HG02840 (cell line): ENCODE data around the gene TLR2.

ENCODE experiments used
- ATAC-seq: cut with Tn5 transposase; IDR thresholded peaks from one replicate; pipeline ENCODE4 v1.9.1; 2021; ENCODE audit warnings: mild to moderate bottlenecking, moderate library complexity, moderate number of reproducible peaks; ENCODE audit not compliant: unreplicated experiment, low FRiP score

The TLR2 gene

GRCh38 chr4:153728660-153729059 lies 44.6 kb downstream of the TLR2 start:
- no peak for ATAC-seq

GRCh38 chr4:153729895-153730294 lies 45.8 kb downstream of the TLR2 start:
- no peak for ATAC-seq

GRCh38 chr4:153731239-153731638 lies 47.2 kb downstream of the TLR2 start:
- ATAC-seq, result no peak

GRCh38 chr4:153733751-153734448 lies 49.8 kb downstream of the TLR2 start:
- no peak for ATAC-seq

- no peak for ATAC-seq
These were observed 51.9 kb downstream of the TLR2 start for GRCh38 chr4:153735906-153736461.

GRCh38 chr4:153741541-153741940 lies 57.5 kb downstream of the TLR2 start:
- no peak for ATAC-seq

- no peak for ATAC-seq
These were observed 61.6 kb downstream of the TLR2 start for GRCh38 chr4:153745651-153746050.

GRCh38 chr4:153747406-153747955 lies 63.4 kb downstream of the TLR2 start:
- ATAC-seq, result no peak

GRCh38 chr4:153748378-153748777 lies 64.3 kb downstream of the TLR2 start:
- ATAC-seq, result no peak

- peak; percentile 75 for ATAC-seq
These were observed 66.2 kb downstream of the TLR2 start for GRCh38 chr4:153750197-153750817.

GRCh38 chr4:153755186-153755585 lies 71.1 kb downstream of the TLR2 start:
- no peak for ATAC-seq
